Globus pallidus (tissue), 1 donor: ENCODE data around the gene PEPD.

Experiments
- DNase-seq: peaks from one replicate; pipeline ENCODE4 v3.0.0-alpha.2; 2015; ENCODE audit warnings: low spot score

Gene PEPD

DNA sequence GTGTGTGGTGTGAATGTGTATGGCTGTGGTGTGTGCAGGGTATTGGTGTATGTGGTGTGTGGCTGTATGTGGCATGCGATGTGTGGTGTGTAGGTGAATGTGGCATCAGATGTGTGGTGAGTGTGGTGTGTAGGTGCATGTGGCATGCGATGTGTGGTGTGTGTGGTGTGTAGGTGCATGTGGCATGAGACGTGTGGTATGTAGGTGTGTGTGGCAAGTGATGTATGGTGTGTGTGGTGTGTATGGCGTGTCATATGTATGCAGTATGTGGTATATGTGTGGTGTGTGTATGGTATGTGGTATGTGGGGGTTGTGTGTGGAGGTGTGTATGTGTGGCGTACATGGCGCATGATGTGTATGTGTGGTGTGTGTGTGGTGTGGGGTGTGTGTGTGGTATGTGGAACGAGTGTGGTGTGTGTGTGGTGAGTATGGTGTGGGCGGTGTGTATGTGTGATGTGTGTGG lies 63.4 kb downstream of the PEPD start:
- no peak for DNase-seq

DNA sequence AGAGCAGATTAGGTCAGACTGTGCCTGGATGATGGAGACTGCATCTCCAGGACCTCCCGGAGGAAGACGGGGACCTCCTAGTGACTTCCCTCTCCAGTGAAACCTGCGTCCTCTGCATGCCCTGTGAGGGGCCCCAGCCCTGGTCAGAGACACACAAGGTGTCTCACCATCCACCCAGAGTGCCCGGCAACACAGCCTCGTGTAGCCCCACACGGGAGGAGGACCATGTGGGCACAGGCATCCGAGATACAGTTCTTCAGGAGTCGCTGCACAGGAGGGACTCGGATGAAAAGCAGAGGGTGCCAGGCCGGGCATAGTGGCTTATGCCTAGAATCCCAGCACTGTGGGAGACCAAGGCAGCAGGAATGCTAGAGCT lies 64.8 kb downstream of the PEPD start:
- no peak for DNase-seq

DNA sequence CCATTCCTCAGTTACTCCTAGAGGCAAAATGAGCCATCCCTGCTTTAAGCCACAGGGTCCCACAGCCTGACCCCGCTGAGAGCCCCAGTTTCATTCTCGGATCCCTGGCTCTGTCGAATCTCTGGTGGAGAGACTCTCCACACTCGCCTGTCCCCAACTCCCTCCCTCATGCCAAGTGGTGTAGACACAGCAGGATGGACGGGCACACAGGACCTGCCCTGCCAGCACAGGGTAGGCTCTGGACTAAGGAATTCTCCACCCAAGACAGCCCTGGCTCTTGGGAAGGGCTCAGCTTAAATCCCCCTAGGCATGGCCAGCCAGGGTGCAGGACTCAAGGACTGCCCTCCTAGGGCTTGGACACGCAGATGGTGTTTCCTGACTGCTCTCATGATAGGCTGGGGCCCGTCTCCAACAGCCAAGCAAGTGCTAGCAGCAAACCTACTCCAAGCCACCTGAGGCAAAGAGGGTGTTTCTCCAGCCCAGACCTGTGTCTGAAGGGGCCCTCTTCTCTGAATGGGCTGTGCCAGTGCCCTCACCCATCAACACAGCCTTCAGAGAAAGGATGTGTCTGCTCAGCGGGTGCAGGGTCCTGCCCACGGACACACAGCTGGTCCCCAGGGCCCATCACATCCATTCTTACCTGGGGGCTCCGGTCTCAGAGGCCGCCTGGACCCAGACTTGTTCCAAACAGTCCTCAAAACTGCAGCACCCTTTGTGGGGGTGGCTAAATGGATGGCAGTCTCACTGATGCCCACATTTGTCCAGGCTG lies 65.3 kb downstream of the PEPD start:
- DNase-seq, result no peak

DNA sequence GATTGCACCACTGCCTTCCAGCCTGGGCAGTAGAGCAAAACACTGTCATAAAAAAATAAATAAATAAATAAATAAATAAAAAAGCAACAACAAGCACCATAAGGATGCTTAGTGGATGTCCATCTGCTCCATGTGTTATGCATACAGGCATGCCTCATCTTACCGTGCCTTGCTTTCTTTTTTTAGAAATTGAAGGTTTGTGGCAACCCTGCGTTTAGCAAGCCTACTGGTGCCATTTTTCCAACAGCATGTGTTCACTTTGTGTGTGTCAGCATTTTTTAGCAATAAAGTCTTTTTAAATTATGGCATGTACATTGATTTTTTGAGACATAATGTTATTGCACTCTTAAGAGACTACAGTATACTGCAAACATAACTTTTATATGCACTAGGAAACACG lies 68.3 kb downstream of the PEPD start:
- DNase-seq, result no peak

DNA sequence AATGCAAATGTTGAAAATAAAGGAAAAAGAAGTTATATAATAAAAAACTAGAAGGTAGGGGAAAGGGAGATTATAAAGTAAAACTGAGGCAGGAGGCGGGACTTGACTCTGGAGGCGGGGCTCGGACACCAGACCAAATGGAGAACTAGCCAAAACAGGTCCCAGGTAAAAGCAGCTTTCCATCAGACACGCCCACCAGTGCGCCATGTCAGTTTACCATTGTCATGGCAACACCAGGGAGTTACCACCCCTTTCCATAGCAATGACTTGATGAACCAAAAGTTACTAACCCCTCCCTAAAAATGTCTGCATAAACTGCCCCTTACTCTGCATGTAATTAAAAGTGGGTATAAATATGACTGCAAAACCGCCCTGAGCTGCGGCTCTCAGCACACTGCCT lies 70.9 kb downstream of the PEPD start:
- DNase-seq, result no peak

DNA sequence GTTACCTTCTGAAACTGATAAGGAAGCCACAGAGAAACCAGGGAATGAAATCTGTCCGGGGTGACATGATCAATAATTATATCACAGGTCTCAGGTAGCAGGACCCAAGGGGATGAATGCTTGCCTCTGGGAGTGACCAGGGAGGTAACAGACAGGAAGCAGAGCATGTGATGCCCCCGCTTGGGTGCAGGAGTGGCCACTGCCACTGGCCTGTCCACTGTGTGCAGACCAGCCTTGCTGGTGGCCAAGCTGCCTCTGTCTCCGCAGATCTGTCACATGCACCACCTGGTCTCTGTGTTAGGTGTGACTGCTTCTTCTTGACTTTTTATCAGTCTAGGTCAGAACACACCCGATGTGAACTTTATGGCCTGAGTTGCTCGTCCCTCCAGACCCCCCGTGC lies 71.8 kb downstream of the PEPD start:
- no peak for DNase-seq

DNA sequence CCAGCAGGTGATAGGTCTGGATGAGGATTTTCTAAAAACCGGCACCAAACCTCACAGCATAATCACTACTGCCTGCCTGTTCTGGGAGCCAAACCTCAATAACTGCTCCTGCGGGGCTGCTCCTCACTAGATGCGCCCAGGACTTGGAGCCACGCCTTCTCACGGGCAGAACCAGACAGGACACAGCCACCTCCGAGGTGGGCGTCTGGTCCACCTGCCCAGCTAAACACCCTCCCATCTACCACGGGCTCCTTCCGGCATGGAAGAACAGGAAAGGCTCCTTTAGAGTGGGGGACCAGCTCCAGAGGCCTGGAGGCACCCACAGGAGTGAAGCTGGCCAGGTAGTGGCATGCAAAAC lies 73.5 kb downstream of the PEPD start:
- no peak for DNase-seq

DNA sequence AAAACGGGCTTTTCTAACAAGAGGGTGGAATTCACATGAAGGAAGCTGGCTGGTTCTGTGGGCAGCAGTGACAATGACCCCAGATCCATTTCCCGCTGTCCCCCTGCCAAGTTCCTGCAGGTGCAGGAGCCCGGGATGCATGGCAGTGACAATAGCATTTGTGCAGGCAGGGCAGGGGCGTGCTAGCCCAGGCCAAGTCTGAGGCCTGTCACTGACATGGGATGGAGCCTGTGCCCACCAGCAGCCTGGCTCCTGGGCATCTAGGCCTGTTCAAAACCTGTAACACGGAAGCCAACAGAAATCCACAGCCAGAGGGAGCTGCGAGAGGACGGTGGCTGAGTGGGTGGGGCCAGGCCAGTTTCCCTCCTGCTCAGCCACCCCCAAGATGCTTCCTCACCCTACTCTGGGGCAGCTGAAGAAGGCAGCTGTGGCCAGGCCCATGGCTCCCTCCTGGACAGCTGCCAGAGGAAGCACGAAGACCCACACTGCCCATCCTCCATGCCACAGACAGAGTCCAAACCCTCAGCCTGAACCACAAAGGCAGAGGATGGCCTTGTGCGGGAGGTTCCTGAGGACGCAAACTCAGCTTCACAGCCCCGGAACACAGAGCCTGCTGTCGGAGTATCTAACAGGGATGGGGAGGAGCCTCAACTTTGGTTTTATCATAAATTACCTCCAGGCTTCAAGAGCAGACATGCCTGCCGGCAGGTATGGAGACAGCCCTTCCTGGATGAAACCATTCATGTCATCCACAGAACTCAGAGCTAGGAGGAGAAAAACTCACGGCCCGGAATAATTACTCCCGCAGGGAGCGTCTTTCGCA lies 74.0 kb downstream of the PEPD start:
- peak; percentile 10 for DNase-seq

DNA sequence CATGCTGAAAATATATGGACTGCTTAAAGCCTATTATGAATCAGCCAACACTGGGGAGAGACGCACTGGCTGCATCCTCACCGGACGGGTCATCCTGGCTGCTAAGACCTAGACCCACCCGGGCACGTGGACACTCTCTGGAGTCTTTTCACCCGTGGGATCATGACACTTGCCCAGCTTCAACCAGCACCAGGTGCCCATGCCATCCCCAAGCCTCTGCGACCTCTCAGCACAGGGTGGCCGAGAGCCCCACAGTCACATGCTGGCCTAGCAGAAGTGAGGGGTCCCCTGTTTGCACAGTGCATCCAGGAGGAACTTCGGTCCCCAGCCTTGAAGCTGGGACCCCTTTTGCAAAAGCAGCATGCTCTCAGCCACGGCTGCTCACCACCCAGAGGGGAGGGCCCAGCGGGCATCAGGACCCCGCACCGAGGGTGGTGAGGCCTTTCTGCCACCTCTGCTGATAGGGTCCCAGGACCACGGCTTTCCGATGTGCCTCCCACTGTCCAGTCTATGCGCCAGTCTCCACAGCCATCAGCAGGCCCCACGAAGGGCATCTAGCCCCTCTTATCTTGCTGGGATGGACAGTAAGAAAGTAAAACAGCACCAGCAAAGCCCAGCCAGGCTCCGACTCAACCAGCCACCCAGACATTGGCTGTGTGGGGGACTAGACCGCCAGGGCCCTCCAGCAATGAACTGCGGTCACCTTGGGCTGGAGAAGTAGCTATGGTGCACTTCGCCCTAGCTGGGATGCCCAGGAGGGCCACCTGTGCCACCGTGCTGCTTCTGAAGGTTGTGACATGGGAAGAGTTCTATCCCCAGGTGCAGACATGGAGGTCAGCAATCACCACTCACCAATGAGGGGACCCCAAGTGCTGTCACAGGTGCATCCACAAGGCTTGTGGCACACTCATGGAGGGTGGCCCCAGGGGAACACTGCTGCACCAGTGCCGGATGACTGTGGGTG lies 75.0 kb downstream of the PEPD start:
- no peak for DNase-seq

DNA sequence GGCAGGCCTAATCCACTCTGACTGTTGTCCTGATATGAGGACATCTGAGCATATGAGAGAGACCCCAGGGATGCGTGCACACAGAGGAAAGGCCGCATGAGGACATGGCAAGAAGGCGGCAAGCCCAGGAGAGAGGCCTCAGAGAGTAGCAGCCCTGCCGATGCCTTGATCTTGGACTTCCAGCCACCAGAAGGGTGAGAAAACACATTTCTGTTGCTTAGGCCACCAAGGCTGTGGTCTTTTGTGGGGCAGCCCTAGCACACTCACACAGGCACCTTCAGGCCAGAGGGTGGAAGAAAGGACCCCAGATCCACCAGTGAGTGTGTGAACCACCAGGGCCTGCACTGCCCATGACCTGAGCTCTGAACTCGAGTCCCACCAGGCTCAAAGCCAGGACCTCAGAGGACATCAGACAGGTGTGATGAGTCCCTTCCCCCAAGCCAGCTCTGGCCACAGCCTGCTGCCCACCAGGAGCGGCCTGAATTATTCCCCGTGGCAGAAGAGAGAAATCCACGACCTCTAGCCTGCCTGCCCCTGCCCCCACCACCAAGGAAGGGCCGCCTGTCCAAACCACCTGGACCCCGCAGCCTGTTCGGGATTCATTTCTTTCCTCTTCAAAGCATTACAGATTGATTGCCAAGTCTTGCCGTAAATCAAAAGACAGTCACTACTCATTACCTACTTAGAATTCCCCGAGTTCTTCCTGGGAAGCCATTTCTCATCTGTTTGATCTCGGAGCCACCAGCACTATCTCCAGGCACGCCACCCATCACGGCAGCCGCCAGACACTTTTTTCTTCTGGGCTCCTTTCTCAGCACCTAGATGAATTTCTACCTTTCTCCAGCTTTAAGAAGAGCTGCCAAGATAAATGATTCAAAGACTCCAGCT lies 75.9 kb downstream of the PEPD start:
- DNase-seq, result no peak

DNA sequence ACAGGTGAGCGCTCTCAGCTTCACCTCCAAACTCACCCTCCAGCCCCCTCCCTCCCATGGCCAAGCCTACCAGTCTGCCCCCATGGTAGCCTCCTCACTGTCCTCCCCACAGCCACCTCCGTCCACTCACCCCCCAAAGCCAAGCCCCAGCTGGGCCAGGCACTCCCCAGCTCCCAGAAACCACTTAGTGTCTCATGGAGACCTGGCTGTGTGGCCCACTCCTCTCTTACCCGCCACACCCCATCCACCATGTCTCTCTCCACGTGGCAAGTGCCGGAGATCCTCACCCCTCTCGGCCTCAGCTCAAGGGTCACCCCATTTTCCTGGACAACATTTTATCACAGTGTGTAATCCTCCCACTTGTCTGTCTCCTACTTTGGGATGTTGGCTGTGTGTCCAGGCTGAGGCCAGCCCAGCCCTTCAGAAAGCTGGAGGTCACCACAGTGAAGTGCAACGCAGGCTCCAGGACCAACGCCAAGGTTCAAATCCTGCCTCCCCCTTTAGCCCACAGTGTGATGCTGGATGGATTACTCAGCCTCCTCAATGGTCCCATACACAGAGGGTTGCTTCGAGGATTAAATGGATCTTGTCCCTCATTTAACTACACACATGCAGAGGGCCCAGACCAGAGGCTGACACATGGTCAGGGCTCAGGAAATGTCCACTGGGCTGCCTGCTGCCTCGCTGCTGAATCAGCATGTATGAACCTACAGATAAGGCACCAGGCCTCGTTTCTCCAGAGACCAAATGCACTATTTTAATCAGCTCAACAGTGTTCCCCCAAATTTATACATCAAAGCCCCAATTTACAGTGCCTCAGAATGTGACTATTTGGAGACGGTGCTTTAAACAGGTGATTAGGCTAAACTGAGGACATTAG lies 76.8 kb downstream of the PEPD start:
- no peak for DNase-seq

DNA sequence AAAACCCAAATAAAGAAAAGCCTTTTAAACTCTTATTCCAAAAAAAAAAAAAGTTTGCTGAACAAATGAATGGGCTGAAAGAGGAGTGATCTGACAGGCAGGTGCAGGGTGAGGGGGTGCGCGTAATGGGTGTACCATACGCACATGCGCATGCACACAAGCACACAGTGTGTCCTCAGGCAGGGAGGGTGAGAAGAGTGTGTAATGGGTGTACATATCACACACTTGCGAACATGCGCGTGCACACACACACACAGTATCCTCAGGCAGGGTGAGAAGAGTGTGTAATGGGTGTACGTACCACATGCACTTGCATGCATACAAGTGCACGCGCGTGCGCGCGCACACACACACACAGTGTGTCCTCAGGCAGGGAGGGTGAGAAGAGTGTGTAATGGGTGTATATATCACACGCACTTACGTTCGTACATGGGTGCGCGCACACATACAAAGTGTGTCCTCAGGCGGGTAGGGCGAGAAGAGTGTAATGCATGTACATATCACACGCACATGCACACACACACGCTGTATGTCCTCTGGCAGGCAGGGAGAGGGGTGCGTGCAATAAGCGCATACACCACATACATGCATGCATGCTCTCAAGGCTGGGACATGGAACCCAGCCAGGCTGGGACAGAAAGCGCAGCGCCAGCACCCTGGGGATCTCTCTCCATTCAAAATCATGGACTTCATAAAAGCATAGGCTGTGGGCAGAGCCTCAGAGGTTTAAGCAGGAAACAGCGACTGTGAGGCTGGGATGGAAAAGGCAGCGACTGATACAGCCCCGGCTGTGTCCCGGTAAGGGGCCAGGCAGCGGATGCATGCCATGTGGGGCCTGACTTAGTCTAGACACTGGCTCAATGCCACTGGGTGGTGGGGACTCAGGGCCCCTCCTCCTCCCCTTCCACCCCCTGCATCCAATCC lies 77.7 kb downstream of the PEPD start:
- no peak for DNase-seq

DNA sequence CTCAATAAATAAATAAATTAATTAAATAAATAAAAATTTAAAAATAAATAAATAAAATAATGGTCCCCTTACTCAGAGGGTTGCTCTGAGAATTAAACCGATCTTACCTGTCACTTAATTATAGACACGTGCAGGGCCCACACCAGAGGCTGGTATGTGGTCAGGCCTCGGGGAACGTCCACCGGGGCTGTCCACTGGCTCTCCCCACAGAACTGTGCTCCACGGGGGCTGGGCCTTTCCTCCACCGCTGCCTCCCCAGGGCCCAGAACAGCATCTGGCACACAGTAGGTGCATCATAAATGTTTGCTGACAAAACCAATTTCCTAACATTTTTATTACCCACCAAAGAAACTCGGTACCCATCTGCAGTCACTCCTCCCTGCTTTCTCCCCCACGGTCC lies 78.9 kb downstream of the PEPD start:
- DNase-seq, result no peak

DNA sequence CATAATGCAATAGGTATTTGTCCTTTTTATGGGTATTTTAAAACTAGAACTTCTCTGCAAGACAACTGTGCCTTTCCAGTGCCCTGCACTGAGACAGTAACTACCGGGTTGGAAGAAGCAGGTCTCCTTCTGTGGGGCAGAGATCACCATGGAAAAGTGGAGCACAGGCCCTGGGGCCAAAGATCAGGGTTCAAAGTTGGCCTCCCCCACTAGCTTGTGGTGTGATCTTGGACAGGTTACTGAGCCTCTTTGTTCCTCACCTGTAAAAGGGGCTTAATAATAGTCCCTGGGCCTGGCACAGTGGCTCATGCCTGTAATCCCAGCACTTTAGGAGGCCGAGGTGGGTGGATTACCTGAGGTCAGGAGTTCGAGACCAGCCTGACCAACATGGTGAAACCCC lies 79.8 kb downstream of the PEPD start:
- no peak for DNase-seq

DNA sequence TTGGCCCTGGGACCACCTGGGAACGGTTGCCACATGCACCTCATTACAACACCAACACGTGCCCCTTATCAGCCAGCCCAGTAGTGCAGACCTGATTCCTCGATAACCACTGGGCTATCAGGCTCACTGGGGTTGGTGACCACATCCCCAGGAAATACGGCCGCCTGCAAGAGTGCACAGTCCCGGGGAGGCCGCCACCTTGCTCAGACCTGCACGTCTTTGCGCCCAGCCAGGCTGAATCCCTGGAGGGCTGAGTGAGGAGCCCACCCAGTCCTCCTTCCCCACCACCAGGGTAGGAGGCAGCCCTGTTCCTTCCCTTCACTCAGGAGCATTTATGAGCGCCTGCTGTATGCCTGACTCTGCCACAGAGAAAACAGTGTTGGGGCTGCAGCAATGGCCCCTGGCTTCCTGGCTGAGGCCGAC lies 80.3 kb downstream of the PEPD start:
- no peak for DNase-seq

DNA sequence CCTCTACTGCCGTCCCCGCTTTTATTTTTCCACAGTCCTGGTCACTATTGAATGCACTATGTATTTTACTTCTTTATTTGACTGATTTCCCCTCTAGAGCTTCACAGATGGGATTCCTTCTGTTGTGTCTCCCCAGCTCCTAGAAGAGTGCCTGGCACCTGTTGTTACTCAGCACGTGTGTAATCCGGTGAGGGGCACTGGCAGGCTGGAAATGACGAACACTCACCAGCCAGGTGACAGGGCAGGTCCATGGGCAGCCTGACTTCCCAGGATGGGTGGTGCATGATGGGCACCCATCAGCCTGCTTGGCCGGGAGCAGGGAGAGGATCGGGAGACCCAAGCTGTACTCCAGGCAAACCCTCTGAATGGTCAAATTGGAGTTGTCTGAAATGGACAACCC lies 80.9 kb downstream of the PEPD start:
- DNase-seq, result no peak

DNA sequence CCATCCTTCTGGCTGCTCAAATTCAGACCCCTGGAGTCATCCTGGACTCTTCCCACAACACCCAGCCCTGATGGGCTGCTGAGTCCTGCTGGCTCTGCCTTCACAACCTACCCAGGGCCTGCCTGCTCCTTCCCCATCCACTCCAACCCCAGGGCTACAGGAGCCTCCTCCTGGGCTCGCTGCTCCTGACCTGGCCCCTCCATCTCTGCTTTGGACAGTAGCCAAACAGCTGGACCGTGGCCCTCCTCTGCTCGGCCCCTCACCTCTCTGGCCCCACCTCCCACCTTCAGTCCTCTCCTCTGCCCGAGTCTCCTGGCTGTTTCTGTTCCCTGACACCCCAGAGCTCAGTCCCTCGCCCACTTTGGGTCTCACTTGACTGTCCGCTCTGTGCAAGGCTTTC lies 81.3 kb downstream of the PEPD start:
- DNase-seq, result no peak

DNA sequence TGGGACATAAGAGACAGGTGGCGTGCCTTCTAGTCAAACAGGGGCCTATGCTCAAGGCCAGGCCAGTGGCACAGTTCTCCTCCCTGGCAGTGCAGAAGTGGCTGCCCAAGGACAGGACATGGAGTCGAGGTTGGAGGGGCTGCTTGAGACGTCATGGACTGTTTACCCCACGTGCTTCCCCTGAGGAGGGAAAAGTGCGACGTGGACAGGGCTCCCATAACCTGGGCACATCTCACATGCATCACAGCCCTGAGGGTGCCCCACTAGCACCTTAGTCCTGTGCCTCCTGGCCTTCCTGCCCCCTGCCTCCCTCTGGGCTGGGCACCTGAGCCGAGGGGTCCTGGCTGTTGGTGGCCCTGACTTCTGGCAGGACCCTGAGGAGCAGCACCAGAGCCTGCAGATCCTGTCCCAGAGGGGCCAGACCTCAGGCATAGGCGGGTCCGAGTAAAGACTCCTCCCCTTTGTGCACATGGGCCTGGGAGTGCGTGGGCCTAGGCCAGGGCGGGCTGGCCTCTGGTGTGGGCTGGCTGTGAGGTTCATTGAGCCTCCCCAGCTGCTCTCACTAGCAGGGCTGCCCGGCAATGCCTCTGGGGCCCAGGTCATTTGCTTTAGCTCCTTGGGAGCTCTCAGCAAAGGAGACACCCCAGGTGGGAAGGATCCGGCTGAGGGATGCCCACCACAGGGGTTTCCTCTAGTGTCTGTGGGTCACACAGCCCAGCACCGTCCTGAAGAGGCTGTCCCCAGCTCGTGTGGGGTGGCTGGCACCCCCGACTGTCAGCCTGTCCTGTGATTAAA lies 82.4 kb downstream of the PEPD start:
- no peak for DNase-seq
